ENCODE measurements around the gene BRME1. TPM values are rescaled to one million over a fixed set of nuclear protein-coding genes. Genes with fewer than 3 reads are reported as not detected.
A peak's percentile ranks its signal among the peaks of the same experiment; 100 is the strongest.

BRME1 gene
- total and polyA plus RNA-seq, 10 donors: 0.97 to 3.8 (median 2.4) TPM

DNA sequence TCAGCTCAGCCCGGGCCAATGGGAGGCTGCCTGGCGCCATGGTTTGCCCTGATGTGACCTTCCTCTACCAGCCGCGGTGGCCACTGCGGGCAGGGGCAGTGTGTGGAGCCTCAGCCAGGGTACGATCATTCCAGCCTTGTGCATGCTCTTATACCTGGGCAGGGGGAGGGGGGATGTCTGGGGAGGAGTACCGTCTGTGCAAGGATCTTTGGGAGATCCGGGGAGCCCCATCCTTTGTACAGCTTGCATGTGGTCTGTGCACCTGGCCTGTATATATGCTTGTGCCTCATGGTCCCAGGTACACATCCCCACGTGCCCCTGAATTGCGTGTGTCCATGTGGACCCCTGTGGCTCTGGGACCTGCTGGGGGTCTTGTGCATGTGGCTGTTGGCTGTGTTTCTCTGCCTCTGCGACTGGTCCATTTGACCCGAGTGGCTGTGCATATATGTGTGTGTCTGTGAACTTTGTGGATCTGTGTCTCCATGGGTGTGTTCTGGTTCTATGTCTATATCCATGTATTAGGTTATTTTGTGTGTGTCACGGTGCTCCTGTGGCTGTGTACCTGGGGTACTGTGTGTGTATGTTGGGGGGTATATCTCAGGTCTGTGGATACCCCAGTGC is 41.8 kb downstream of the BRME1 start:
- no peak for TF ChIP-seq CTCF (IDR thresholded peaks at IDR 0.05 in 8 of 11, conservative IDR thresholded peaks at IDR 0.05 in 3 of 11)
- no peak for TF ChIP-seq POLR2A (IDR thresholded peaks at IDR 0.05)
- TF ChIP-seq POLR2AphosphoS5 (IDR thresholded peaks at IDR 0.05): no peak
- Histone ChIP-seq H3K4me3 (peak overlapping the region in 1 of 8 donors; percentile 78), H3K27me3 (replicated peaks in 1 of 7) (peaks cover 0 to 56% (median 20%) of the 10 kb centered on the region in 7 donors), H3K36me3 (no peaks in the 10 kb centered on the region), H3K27ac (no peak overlapping the region), H3K4me1 (peaks cover 8 to 53% (median 41%) of the 10 kb centered on the region in 6 donors), H3K9me3 (no peaks in the 10 kb centered on the region)
- intact Hi-C loops (cut with DNase I; ENCODE audit: low total_unique reads): loop anchor here (5.0 to 10.0 kb wide), 2 partner anchors 267 to 589 kb away; no protein-coding TSS in a partner anchor
- WGBS, 5 donors: 29 to 38% (median 35%) methylated on average over 13 of the region's 13 CpGs
- DNase-seq: peak; percentile 61

DNA sequence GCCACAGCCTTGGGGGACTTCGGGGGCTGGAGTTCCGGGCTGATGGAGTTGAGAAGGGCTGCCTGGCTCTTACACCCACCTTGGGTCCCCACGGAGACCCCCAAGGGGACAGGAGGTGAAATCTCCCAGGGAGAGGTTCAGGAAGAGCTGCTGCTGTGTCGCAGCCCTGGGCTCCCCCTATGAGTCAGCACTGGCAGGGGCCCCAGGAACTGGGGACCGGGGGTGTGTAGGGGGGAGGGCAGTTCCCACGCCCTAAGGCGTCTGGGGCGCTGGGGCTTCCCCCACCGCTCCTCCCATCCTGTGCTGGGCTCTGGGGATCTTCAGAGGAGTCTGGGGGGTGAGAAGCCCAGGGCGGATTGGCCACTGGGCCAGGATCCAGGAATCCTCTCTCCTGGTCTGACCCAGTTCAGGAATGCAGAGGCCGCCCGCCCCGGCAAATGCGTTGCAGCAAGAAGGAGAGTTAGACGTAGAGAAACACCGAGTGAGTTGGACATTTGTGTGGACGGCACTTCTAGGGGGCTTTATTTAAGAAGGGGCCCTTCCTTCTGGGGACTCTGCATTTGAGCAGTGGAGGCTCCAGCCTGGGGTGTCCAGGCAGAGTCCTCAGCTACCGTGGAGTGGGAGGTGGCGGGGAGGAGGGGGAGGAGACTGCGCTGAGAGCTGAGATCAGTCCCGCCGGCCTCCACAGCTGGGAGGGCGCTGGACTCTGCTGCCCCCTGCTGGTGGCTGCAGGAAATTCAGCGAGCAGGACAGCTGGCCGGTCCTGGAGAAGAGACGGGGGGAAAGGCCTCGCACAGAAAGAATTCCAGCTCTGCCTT is 44.0 kb downstream of the BRME1 start:
- 0 to 4% (median 1%) methylated on average over 18 to 27 of the region's 27 CpGs for WGBS, 5 donors
- peak; percentile 98 for DNase-seq
- peak overlapping the region; percentile 83 to 92 (median 88) for H3K27ac ChIP-seq
- H3K4me1 ChIP-seq: peaks cover 8 to 53% (median 41%) of the 10 kb centered on the region in 6 donors
- no peaks in the 10 kb centered on the region for H3K9me3 ChIP-seq
- peaks cover 0 to 39% (median 20%) of the 10 kb centered on the region in 7 donors for H3K27me3 ChIP-seq (replicated peaks in 1 of 7)
- intact Hi-C loops (cut with DNase I; ENCODE audit: low total_unique reads): loop anchor here (2.0 to 10.0 kb wide), 3 partner anchors 77 to 587 kb away; no protein-coding TSS in a partner anchor
- peak; percentile 40 to 80 (median 74) for TF ChIP-seq POLR2AphosphoS5 (IDR thresholded peaks at IDR 0.05)
- peak; percentile 88 to 100 (median 98) for TF ChIP-seq CTCF (IDR thresholded peaks at IDR 0.05 in 8 of 11, conservative IDR thresholded peaks at IDR 0.05 in 3 of 11)
- TF ChIP-seq POLR2A (IDR thresholded peaks at IDR 0.05): peak in 1 of 3 donors; percentile 32
- H3K4me3 ChIP-seq: peak overlapping the region; percentile 22 to 66 (median 44)
- no peaks in the 10 kb centered on the region for H3K36me3 ChIP-seq

DNA sequence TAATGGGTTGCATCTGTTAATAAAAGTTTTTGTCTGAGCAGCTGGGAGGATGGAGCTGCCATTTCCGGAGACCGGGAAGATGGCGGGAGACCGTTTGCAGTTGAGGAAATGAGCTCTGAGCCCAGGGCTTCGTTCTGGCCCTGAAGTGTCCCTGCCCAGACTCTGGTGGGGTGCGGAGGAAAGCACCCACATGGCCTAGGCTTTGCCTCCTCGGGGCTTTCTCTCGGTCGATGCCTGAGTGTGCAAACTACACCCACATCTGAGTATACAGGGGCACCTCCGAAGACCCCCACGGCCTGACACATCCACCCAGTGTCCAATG is 44.6 kb downstream of the BRME1 start:
- Histone ChIP-seq H3K36me3 (no peaks in the 10 kb centered on the region), H3K27me3 (replicated peaks in 1 of 7) (peaks cover 0 to 33% (median 20%) of the 10 kb centered on the region in 7 donors), H3K4me1 (peaks cover 8 to 48% (median 38%) of the 10 kb centered on the region in 6 donors), H3K9me3 (no peaks in the 10 kb centered on the region), H3K4me3 (peak overlapping the region; percentile 22 to 66 (median 44)), H3K27ac (peak overlapping the region; percentile 83 to 92 (median 88))
- DNase-seq: no peak
- intact Hi-C loops (cut with DNase I; ENCODE audit: low total_unique reads): loop anchor here (5.0 to 10.0 kb wide), 2 partner anchors 264 to 587 kb away; no protein-coding TSS in a partner anchor
- TF ChIP-seq CTCF (IDR thresholded peaks at IDR 0.05 in 8 of 11, conservative IDR thresholded peaks at IDR 0.05 in 3 of 11): no peak
- TF ChIP-seq POLR2AphosphoS5 (IDR thresholded peaks at IDR 0.05): no peak
- no peak for TF ChIP-seq POLR2A (IDR thresholded peaks at IDR 0.05)
- WGBS, 5 donors: 6 to 21% (median 14%) methylated on average over 8 to 11 of the region's 11 CpGs
